Fibroblast of lung (primary cell): ENCODE results near the gene CPSF3.

Experiments
- EZH2 ChIP-seq: IDR thresholded peaks from 2 replicates; pipeline ENCODE4 v1.5.1; 2012; ENCODE audit warnings: low read length, control low read depth, mild to moderate bottlenecking; ENCODE audit errors: missing control alignments
- TF ChIP-seq, protein P1 (sequence below), 2 donors: IDR thresholded peaks in 1 of 2; conservative IDR thresholded peaks in 1 of 2; 1 replicate in 1 of 2; 2 replicates in 1 of 2; pipeline ENCODE4 v1.5.1; 2011 to 2012; ENCODE audit warnings: low read length in 2 of 2, control low read depth in 1 of 2, inconsistent platforms in 1 of 2, low read depth in 1 of 2, mild to moderate bottlenecking in 1 of 2

DNA sequence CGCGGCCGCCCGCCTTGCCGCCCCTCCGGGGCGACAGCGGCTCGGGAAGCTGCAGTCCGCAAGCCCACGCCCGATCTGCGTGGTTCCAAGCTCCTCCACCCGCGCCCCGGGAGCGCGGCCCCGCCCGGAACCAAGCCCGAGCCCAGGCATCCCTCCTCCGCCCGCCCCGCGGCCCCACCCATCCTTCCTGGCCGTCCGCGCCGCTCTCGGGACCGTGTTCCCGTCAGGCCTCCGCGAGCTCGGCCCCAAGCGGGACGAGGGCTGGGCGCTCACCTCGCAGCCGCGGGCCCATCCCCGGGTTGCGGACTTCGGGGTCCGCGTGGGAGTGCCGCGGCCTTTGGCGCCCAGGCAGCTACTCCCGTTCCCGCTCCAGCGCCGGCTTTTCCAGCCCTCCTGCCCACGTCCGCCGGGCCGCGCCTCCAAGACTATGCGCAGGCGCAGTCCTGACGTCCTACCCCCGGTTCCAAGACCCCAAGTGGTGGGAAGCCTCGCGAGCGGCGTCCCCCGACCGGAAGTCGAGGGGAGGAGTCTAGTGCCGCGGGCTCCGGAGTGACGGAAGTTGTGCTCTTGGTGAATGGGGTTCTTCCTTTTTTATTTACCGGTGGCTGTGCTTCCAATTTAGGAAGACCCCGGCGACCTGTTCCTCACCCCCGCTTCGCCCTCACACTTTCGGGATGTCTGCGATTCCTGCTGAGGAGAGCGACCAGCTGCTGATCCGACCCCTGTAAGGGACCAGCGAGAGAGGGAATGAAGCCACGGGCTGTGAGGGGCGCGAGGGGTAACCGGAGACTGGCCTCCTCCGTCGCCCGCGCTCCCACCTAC lies at the start of gene CPSF3, which contains the start of gene ITGB1BP1:
- TF ChIP-seq, protein P1, sequence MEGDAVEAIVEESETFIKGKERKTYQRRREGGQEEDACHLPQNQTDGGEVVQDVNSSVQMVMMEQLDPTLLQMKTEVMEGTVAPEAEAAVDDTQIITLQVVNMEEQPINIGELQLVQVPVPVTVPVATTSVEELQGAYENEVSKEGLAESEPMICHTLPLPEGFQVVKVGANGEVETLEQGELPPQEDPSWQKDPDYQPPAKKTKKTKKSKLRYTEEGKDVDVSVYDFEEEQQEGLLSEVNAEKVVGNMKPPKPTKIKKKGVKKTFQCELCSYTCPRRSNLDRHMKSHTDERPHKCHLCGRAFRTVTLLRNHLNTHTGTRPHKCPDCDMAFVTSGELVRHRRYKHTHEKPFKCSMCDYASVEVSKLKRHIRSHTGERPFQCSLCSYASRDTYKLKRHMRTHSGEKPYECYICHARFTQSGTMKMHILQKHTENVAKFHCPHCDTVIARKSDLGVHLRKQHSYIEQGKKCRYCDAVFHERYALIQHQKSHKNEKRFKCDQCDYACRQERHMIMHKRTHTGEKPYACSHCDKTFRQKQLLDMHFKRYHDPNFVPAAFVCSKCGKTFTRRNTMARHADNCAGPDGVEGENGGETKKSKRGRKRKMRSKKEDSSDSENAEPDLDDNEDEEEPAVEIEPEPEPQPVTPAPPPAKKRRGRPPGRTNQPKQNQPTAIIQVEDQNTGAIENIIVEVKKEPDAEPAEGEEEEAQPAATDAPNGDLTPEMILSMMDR (conservative IDR thresholded peaks at IDR 0.05 in 1 of 2, IDR thresholded peaks at IDR 0.05 in 1 of 2; ENCODE audit: low read depth in 1 of 2, low read length in 2 of 2) = no peak
- no peak for TF ChIP-seq EZH2
